MM.1S (cell line): ENCODE measurements around the gene PCDH8.

Source experiments
- DNase-seq: peaks from one replicate; pipeline ENCODE4 v3.0.0-alpha.2; 2015
- H2AFZ ChIP-seq: fragments of 300-600 bp; sonication (generic); 2 replicates; pipeline ENCODE4 v1.6.0; 2016; ENCODE audit warnings: antibody characterized with exemption, low read length
- H3F3A ChIP-seq: fragments of 300-600 bp; sonication (generic); 2 replicates; pipeline ENCODE4 v1.6.1; 2016; ENCODE audit warnings: mild to moderate bottlenecking, antibody characterized with exemption, low read length, moderate library complexity, mixed read lengths; ENCODE audit not compliant: insufficient read depth
- H3K27ac ChIP-seq: fragments of 300-600 bp; sonication (generic); 2 replicates; pipeline ENCODE4 v1.5.1; 2016; ENCODE audit warnings: mild to moderate bottlenecking, low read length
- H3K27me3 ChIP-seq: fragments of 300-600 bp; sonication (generic); replicated peaks from 2 replicates; pipeline ENCODE4 v1.6.0; 2016; ENCODE audit warnings: low read length; ENCODE audit not compliant: insufficient read depth
- H3K36me3 ChIP-seq: fragments of 300-600 bp; sonication (generic); replicated peaks from 2 replicates; pipeline ENCODE4 v1.6.1; 2016; ENCODE audit warnings: mild to moderate bottlenecking, low read length, mixed read lengths; ENCODE audit not compliant: insufficient read depth
- H3K4me1 ChIP-seq: fragments of 300-600 bp; sonication (generic); 2 replicates; pipeline ENCODE4 v1.6.1; 2016; ENCODE audit warnings: low read length, mixed read lengths
- H3K4me2 ChIP-seq: fragments of 300-600 bp; sonication (generic); 2 replicates; pipeline ENCODE4 v1.6.0; 2016; ENCODE audit warnings: low read depth, low read length
- H3K4me3 ChIP-seq: fragments of 300-600 bp; sonication (generic); 2 replicates; pipeline ENCODE4 v1.5.1; 2016; ENCODE audit warnings: low read length, mixed read lengths
- H3K79me2 ChIP-seq: fragments of 300-600 bp; sonication (generic); 2 replicates; pipeline ENCODE4 v1.6.1; 2016; ENCODE audit warnings: mixed run types, low read length, mixed read lengths
- H3K9ac ChIP-seq: fragments of 300-600 bp; sonication (generic); 2 replicates; pipeline ENCODE4 v1.6.1; 2016; ENCODE audit warnings: low read length, mixed read lengths
- H3K9me2 ChIP-seq: fragments of 300-600 bp; sonication (generic); replicated peaks from 2 replicates; pipeline ENCODE4 v1.6.1; 2016; ENCODE audit warnings: mild to moderate bottlenecking, low read length, mixed read lengths; ENCODE audit not compliant: insufficient read depth
- H3K9me3 ChIP-seq: fragments of 300-600 bp; sonication (generic); replicated peaks from 2 replicates; pipeline ENCODE4 v1.6.1; 2016; ENCODE audit warnings: mild to moderate bottlenecking, low read length, mixed read lengths; ENCODE audit not compliant: insufficient read depth
- H4K20me1 ChIP-seq: fragments of 300-600 bp; sonication (generic); 2 replicates; pipeline ENCODE4 v1.6.1; 2016; ENCODE audit warnings: mild to moderate bottlenecking, low read length, moderate library complexity, mixed read lengths; ENCODE audit not compliant: insufficient read depth
- CTCF ChIP-seq: fragments of 300-600 bp; sonication (generic); IDR thresholded peaks from 2 replicates; pipeline ENCODE4 v1.5.1; 2016; ENCODE audit warnings: antibody characterized with exemption, low read length, mixed read lengths
- EZH2 ChIP-seq: fragments of 300-600 bp; sonication (generic); optimal IDR thresholded peaks from 2 replicates; pipeline ENCODE3; 2017; ENCODE audit warnings: low read depth, mild to moderate bottlenecking, antibody characterized with exemption, low read length, mixed read lengths
- EZH2phosphoT487 ChIP-seq: fragments of 300-600 bp; sonication (generic); IDR thresholded peaks from 2 replicates; pipeline ENCODE4 v1.6.1; 2018; ENCODE audit warnings: antibody characterized with exemption, low read length

Gene PCDH8

GRCh38 chr13:52833296-52833875, 15.1 kb downstream of the PCDH8 start:
- no peaks in the 10 kb centered on the region for H3K79me2 ChIP-seq
- H3K27ac ChIP-seq: no peak overlapping the region
- H3K9me2 ChIP-seq: no peaks in the 10 kb centered on the region
- no peaks in the 10 kb centered on the region for H3K4me1 ChIP-seq
- no peak overlapping the region for H2AFZ ChIP-seq
- H4K20me1 ChIP-seq: no peaks in the 10 kb centered on the region
- DNase-seq: no peak
- no peak overlapping the region for H3K9ac ChIP-seq
- no peaks in the 10 kb centered on the region for H3K36me3 ChIP-seq
- H3K9me3 ChIP-seq: no peaks in the 10 kb centered on the region
- H3K4me3 ChIP-seq: no peak overlapping the region
- H3K27me3 ChIP-seq: no peaks in the 10 kb centered on the region
- H3F3A ChIP-seq: no peaks in the 10 kb centered on the region
- TF ChIP-seq CTCF (no peak), EZH2 (no peak), EZH2phosphoT487 (no peak)
- H3K4me2 ChIP-seq: no peak overlapping the region

- no peaks in the 10 kb centered on the region for H3F3A ChIP-seq
- H3K9me3 ChIP-seq: no peaks in the 10 kb centered on the region
- no peak overlapping the region for H2AFZ ChIP-seq
- H3K27me3 ChIP-seq: no peaks in the 10 kb centered on the region
- no peak overlapping the region for H3K4me3 ChIP-seq
- H3K27ac ChIP-seq: no peak overlapping the region
- no peaks in the 10 kb centered on the region for H3K9me2 ChIP-seq
- no peak overlapping the region for H3K4me2 ChIP-seq
- TF ChIP-seq CTCF (no peak), EZH2 (no peak), EZH2phosphoT487 (no peak)
- no peak for DNase-seq
- no peaks in the 10 kb centered on the region for H3K36me3 ChIP-seq
- no peaks in the 10 kb centered on the region for H3K79me2 ChIP-seq
- H3K9ac ChIP-seq: no peak overlapping the region
- no peaks in the 10 kb centered on the region for H4K20me1 ChIP-seq
- H3K4me1 ChIP-seq: no peaks in the 10 kb centered on the region
Measured at GRCh38 chr13:52832313-52832712, 16.1 kb downstream of the PCDH8 start.

- H3K27me3 ChIP-seq: no peaks in the 10 kb centered on the region
- H3K79me2 ChIP-seq: no peaks in the 10 kb centered on the region
- no peak overlapping the region for H3K4me3 ChIP-seq
- H2AFZ ChIP-seq: no peak overlapping the region
- H4K20me1 ChIP-seq: no peaks in the 10 kb centered on the region
- H3K4me1 ChIP-seq: no peaks in the 10 kb centered on the region
- no peak overlapping the region for H3K4me2 ChIP-seq
- no peaks in the 10 kb centered on the region for H3F3A ChIP-seq
- no peak for DNase-seq
- no peak overlapping the region for H3K9ac ChIP-seq
- no peaks in the 10 kb centered on the region for H3K9me2 ChIP-seq
- H3K27ac ChIP-seq: no peak overlapping the region
- TF ChIP-seq CTCF: no peak
- no peaks in the 10 kb centered on the region for H3K36me3 ChIP-seq
- no peaks in the 10 kb centered on the region for H3K9me3 ChIP-seq
Measured at GRCh38 chr13:52830946-52831345, 17.5 kb downstream of the PCDH8 start.
